Right lobe of liver (tissue), 4 donors: ENCODE data around the gene SLC9C1.

Experiments
- POLR2A ChIP-seq: fragments of 450-650 bp; IDR thresholded peaks from one replicate; pipeline ENCODE4 v1.6.1; 2017; ENCODE audit warnings: antibody characterized with exemption, mild to moderate bottlenecking
- TF ChIP-seq, protein P1 (sequence below), 4 donors: fragments of 200-600 bp in 3 of 4; fragments of 450-650 bp in 1 of 4; IDR thresholded peaks; one replicate each; pipeline versions ENCODE4 v1.5.1 to v1.8.0; 2016 to 2022; ENCODE audit warnings: antibody characterized with exemption in 4 of 4, mild to moderate bottlenecking in 2 of 4
- donor health status: DM: no; HTN: no; CAD: no.
- donor health status: DM: no; HTN: no; CAD: no.
- donor health status: DM: no; HTN: yes; CAD: no.

DNA sequence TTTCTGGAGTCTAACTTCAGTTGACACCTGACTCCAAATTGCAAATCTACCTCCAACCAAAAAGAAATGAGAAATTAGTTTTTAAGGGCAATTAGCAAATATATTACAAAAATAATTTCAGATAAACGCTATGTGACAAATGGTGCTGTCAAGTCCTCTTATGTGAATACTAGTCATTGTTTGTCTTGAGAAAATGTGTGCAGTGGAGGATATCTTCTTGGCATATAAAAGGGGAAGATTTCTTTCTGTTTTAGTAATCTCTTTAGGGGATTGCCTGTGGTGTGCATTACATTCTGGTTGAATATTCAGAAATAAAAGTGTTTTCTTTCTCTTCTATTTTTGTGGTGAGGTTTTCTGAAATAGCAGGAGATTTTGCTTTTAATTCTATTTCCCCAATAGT is 158.0 kb downstream of the SLC9C1 start:
- TF ChIP-seq, protein P1, sequence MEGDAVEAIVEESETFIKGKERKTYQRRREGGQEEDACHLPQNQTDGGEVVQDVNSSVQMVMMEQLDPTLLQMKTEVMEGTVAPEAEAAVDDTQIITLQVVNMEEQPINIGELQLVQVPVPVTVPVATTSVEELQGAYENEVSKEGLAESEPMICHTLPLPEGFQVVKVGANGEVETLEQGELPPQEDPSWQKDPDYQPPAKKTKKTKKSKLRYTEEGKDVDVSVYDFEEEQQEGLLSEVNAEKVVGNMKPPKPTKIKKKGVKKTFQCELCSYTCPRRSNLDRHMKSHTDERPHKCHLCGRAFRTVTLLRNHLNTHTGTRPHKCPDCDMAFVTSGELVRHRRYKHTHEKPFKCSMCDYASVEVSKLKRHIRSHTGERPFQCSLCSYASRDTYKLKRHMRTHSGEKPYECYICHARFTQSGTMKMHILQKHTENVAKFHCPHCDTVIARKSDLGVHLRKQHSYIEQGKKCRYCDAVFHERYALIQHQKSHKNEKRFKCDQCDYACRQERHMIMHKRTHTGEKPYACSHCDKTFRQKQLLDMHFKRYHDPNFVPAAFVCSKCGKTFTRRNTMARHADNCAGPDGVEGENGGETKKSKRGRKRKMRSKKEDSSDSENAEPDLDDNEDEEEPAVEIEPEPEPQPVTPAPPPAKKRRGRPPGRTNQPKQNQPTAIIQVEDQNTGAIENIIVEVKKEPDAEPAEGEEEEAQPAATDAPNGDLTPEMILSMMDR (IDR thresholded peaks at IDR 0.05) = no peak
- no peak for TF ChIP-seq POLR2A
